GM06990 (cell line): ENCODE measurements around the gene GLMP.

Experiments
- DNase-seq: peaks from one replicate; pipeline ENCODE4 v3.0.0-alpha.2; 2011; ENCODE audit not compliant: insufficient read length; ENCODE audit errors: extremely low read depth
- H3K27me3 ChIP-seq: replicated peaks from 2 replicates; pipeline ENCODE4 v1.6.0; 2011; ENCODE audit warnings: low read length; ENCODE audit not compliant: control insufficient read depth, insufficient read depth
- H3K36me3 ChIP-seq: 2 replicates; pipeline ENCODE4 v1.5.1; 2011; ENCODE audit warnings: low read length; ENCODE audit not compliant: control insufficient read depth, insufficient read depth
- H3K4me3 ChIP-seq: replicated peaks from 2 replicates; pipeline ENCODE4 v1.5.1; 2011; ENCODE audit warnings: low read depth, mild to moderate bottlenecking, control low read depth, low read length
- CTCF ChIP-seq: IDR thresholded peaks from 2 replicates; pipeline ENCODE4 v1.5.1; 2011; ENCODE audit warnings: low read length, control low read depth, mild to moderate bottlenecking, inconsistent platforms; ENCODE audit not compliant: insufficient read depth, poor library complexity, severe bottlenecking

The GLMP gene

DNA sequence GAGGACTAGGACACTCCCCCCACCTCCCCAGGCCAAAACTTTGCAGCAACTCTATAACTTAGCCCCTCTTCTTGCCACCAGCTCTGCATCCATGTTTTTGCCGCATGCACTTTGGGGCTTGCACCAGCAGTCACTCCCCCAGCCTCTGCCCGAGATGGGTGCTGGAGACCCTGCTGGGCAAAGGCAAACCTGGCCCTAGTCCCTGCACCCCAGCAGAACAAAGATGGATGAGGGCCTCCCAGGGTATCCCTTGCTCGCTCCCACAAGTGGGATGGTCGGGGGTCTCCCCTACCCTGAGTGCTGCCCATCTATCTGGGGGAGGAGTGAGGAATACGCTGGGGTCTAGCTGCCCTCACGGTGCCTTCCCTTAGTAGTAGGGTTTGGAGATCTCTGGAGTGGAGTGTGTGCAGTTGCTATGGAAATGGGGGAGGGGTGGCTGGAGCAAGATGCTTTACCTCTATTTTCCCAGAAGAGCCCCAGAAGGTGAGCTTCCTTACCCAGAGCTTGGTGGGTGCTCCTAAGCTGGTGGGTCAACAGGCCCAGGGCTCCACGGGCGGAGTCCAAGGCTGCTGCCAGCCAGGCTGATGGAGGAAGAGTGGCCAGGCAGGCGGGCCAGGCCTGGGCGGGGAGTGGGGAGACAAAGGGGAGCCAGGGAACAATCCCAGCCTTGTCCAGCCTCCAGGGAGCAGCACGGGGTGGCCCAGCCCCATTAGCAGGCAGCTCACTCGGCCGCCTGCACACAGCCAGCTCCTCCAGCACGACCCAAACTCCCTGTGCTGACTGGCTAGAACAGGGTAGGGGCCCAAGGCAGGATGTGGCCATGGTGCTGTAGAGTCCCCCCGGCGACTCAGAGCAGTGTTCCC, 47.8 kb downstream of the GLMP start, which contains the start of gene PAQR6:
PAQR6 (minus strand) TSS at position 597 of the 863 bp plus-strand sequence. CDS start 1,325 bp downstream, outside the sequence.
- Histone ChIP-seq H3K4me3 (no peak within 1 kb of the TSS), H3K36me3 (peaks cover 29% of the 10 kb centered on the region), H3K27me3 (no peaks in the 10 kb centered on the region)
- no peak for TF ChIP-seq CTCF
- DNase-seq: no peak

DNA sequence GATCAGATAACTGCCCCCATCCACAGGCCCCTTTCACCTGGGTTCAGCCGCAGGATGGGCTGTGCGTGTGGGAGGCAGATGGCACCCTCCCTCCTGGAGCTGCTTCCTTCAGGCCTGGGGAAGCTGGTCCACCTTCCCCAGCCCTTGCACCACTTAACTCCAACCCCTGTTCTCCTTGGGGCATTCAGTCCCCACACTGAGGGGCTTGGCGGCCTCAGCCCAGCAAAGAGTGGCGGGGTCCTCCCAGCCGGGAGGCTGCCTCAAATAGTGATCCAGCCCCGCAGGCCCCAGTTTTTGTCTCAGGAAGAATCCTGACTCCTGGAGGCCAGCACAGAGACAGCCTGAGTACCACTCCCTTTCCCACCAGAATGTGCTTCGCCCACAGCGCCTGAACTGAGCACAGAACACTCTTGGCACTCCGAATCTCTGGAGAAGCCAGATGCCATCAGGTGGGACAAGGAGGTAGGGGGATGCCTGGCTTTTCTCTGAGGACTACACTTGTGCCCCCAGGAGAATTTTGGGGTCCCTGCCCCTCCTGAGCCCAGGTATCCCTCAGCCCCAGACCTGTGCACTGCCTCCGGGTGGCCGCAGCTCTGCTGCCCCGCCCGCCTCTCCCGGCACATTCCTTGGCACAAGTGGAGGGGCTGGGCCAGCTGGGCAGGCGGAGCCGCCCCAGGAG, 48.6 kb downstream of the GLMP start:
- DNase-seq: no peak
- no peaks in the 10 kb centered on the region for H3K27me3 ChIP-seq
- H3K4me3 ChIP-seq: no peak overlapping the region
- TF ChIP-seq CTCF: no peak
- H3K36me3 ChIP-seq: peaks cover 24% of the 10 kb centered on the region

GRCh38 chr1:156246241-156246780, 49.2 kb downstream of the GLMP start:
- DNase-seq: no peak
- no peak for TF ChIP-seq CTCF
- H3K27me3 ChIP-seq: no peaks in the 10 kb centered on the region
- peak overlapping the region; percentile 32 for H3K4me3 ChIP-seq
- peaks cover 18% of the 10 kb centered on the region for H3K36me3 ChIP-seq

- no peak for TF ChIP-seq CTCF
- Histone ChIP-seq H3K27me3 (no peaks in the 10 kb centered on the region), H3K36me3 (peaks cover 14% of the 10 kb centered on the region), H3K4me3 (peak overlapping the region; percentile 32)
- DNase-seq: peak; percentile 67
These were observed 49.8 kb downstream of the GLMP start for GRCh38 chr1:156245451-156246232.

DNA sequence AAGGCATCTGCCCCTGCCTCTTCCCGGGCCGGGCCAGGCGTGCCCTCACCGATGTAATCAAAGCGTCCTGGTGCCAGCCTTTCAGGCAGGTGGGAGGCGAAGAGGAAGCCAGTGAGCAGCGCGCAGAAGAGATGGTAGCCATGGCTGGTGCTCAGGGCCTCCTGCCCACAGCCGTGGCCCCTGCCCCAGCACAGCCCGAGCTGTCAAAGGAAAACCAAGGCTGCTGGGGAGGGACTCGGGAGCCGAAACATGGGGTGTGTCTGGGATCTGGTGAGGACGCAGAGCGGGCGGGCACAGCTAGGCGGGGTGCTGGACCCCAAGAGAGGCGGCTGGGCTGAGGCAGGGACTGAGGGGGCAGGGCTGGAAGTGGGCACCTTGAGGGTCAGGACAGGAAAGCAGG, 50.8 kb downstream of the GLMP start:
- no peak for TF ChIP-seq CTCF
- peaks cover 9% of the 10 kb centered on the region for H3K36me3 ChIP-seq
- H3K27me3 ChIP-seq: no peaks in the 10 kb centered on the region
- no peak overlapping the region for H3K4me3 ChIP-seq
- DNase-seq: no peak
